ENCODE results near the gene PPP1R12C.
A peak's percentile ranks its signal among the peaks of the same experiment; 100 is the strongest.

Gene PPP1R12C

DNA sequence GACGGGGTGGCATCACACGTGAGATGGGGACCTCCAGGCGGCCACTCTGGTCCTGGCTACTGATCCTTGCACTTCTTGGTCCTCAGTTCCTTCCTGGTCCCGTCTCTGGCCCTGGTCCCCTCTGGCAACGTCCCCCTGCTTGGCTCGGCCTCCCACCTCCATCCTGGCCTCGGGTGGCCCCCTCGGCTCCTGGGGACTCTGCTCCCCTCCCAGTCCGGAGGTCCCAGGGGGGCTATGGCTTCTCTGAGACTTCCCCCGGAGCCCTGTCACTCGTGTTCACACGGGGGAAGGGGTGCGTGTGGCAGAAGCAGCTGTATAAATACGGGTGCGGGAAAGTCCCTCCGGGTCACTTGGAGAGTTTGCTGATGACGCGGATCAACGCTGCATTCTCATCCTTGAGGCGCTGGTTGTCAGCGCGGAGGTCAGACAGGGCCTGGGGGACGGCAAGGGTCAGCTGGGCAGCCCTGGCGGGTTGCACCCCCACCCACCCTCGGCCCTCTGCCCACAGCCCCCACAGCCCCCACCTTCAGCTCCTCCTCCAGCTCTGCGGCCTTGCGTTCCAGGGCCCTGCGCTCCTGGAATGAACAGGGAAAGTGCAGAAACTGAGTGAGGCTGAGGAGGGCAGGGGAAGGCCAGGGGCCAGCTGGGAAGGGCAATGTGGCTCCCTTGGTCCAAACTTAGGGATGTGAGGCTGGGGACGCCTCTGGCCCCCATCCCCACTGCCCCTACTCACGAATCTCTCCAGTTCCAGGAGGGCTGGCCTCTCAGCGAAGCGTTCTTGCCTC lies 26.1 kb downstream of the PPP1R12C start:
- DNase-seq (ENCODE audit: low read depth, low spot score) = no peak

- no peak for DNase-seq (ENCODE audit: low read depth, low spot score)
Measured at GRCh38 chr19:55090564-55090963, 26.9 kb downstream of the PPP1R12C start.

GRCh38 chr19:55089342-55089944 lies 28.0 kb downstream of the PPP1R12C start:
- DNase-seq (ENCODE audit: low read depth, low spot score) = no peak

GRCh38 chr19:55088543-55089341 lies 28.7 kb downstream of the PPP1R12C start:
- peak; percentile 66 for DNase-seq (ENCODE audit: low read depth, low spot score)

DNA sequence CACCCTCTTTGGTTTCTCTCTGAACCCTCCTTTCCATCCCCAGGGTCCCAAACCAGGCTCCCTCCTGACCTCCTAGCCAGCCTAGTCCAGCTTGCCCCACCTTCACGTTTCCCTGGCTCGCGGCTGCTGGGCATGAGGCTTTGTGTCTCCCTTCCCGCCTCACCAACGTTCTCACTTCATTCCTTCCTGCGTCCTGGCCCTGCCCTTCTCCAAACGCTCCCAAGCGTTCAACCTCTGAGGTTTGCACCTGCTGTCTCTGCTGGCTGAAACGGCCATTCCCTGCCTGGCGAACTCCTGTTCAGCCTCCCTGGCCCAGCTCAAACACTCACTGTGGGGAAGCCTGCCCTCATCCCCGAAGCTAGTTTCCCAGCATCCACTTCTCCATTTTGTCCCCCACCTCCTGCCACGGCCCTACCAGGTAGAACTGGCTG lies 29.4 kb downstream of the PPP1R12C start:
- DNase-seq (ENCODE audit: low read depth, low spot score) = no peak

GRCh38 chr19:55087542-55087901 lies 29.9 kb downstream of the PPP1R12C start:
- DNase-seq (ENCODE audit: low read depth, low spot score) = no peak

- DNase-seq (ENCODE audit: low read depth, low spot score) = peak; percentile 27
Measured at GRCh38 chr19:55086730-55087541, 30.5 kb downstream of the PPP1R12C start.

DNA sequence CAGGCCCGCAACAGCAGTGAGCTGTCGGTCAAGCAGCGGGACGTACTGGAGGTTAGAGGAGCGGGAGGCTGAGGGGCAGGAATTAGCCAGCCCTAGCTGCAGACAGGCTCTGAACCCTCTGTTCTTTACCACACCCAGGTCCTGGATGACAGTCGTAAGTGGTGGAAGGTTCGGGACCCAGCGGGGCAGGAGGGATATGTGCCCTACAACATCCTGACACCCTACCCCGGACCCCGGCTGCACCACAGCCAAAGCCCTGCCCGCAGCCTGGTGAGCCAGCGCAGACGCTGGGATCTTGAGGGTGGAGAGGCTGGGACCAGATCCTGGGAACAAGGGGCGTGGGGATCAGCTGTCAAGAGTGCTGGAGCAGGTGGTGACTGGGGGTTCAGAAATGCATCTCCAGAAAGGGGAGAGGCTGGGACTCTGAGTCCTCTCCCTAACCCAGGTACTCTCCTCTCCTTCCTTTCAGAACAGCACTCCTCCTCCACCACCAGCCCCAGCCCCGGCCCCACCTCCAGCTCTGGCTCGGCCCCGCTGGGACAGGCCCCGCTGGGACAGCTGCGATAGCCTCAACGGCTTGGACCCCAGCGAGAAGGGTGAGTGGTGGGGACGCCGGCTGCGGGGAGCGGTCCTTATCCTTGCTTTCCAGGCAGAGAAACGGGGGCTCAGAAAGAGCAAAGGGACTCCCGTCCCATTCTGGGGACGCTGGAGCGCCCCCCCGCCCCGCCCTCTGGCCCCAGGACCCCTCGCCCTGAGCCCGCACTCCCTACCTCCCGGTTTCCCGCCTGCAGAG lies 31.3 kb downstream of the PPP1R12C start:
- no peak for DNase-seq (ENCODE audit: low read depth, low spot score)

- DNase-seq (ENCODE audit: low read depth, low spot score) = no peak
Measured at GRCh38 chr19:55084416-55084815, 33.0 kb downstream of the PPP1R12C start.

- no peak for DNase-seq (ENCODE audit: low read depth, low spot score)
Measured at GRCh38 chr19:55083004-55083850, 34.2 kb downstream of the PPP1R12C start.

- DNase-seq (ENCODE audit: low read depth, low spot score) = no peak
Measured at GRCh38 chr19:55082020-55082851, 35.2 kb downstream of the PPP1R12C start.

DNA sequence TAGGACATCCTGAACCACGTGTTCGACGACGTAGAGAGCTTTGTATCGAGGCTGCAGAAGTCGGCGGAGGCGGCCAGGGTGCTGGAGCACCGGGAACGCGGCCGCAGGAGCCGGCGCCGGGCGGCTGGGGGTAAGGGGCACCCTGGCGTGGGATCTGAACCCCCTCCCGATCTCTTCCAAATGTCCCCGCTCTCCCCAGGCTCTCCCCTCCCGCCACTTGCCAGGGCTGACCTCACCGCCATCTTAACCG lies 35.7 kb downstream of the PPP1R12C start:
- DNase-seq (ENCODE audit: low read depth, low spot score) = no peak

GRCh38 chr19:55080968-55081769 lies 36.3 kb downstream of the PPP1R12C start:
- peak; percentile 79 for DNase-seq (ENCODE audit: low read depth, low spot score)

DNA sequence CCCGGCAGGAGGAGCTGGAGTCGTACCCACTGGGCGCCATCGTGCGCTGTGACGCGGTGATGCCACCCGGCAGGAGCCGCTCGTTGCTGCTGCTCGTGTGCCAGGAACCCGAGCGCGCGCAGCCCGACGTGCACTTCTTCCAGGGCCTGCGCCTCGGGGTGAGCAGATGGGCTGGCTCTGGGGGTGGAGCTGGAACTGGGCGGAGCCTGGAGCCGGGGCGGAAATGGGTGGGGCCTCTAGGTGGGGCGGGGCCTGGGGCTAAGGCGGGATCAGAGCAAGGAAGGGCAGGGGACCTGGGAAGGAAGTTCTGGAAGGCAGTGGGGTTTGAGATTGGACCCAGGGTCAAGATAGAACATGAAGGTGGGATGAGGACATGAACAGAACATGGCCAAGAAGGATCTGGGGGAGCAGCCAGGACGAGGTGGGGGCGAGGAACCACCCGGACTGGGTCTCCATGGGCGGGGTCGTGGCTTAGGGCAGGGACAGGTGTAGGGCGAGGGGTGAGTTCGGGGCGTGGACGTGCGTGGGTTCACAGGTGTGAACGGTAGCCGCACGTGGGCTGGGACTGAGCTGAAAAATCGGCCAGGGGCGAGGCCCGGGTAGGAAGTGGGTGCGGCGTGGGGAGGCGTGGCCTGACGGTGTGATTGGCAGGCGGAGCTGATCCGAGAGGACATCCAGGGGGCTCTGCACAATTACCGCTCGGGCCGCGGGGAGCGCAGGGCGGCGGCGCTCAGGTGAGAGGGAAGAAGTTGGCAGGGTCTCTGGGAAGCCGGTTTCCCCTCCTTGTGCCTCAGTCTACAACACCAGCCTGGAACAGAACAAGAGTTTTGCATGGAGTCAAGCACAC lies 37.1 kb downstream of the PPP1R12C start:
- DNase-seq (ENCODE audit: low read depth, low spot score) = peak; percentile 17

- DNase-seq (ENCODE audit: low read depth, low spot score) = no peak
Measured at GRCh38 chr19:55079400-55080038, 37.9 kb downstream of the PPP1R12C start.

DNA sequence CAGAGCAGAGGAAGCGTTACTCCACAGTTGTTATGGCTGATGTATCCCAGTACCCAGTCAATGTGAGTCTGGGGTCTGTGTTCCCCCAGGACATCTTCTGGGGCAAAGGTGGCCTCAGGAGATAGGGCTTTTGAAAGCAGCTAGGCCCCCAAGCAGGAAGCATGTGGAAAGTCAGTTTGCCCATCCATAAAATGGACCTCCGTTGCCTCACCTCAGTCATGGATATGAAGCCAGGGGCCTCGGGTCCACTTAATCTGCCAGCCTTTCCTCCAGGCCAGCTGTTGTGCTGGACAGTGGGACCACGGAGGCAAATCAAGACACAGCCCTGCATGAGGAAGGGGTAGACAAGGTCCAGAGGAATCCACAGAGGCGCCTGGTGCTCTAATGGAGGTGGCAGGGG lies 38.4 kb downstream of the PPP1R12C start:
- DNase-seq (ENCODE audit: low read depth, low spot score) = no peak

GRCh38 chr19:55077106-55077505 lies 40.3 kb downstream of the PPP1R12C start:
- DNase-seq (ENCODE audit: low read depth, low spot score) = no peak

Measured in activated naive CD8-positive, alpha-beta T cell treated with anti-CD3 and anti-CD28 coated beads, Interleukin-2, amount 50 U/mL, for 16 hours (primary cell).